Sigmoid colon (tissue), 7 donors: ENCODE results near the gene PDE4D. TPM values are rescaled to one million over a fixed set of nuclear protein-coding genes. Genes with fewer than 3 reads are reported as not detected.

Source experiments
- DNase-seq: peaks from one replicate; pipeline ENCODE4 v3.0.0-alpha.2; 2019
- H3K27ac ChIP-seq, 4 donors: fragments of 200-600 bp; sonication (generic); one replicate each; pipeline ENCODE4 v1.5.1; 2016 to 2019; ENCODE audit warnings: mild to moderate bottlenecking in 1 of 4
- H3K27me3 ChIP-seq, 3 donors: fragments of 200-600 bp; sonication (generic); one replicate each; pipeline ENCODE4 v1.5.1; 2019; ENCODE audit warnings: mild to moderate bottlenecking in 1 of 3
- H3K36me3 ChIP-seq, 4 donors: fragments of 200-600 bp; sonication (generic); one replicate each; pipeline ENCODE4 v1.5.1; 2016 to 2019
- H3K4me1 ChIP-seq, 4 donors: fragments of 200-600 bp; sonication (generic); one replicate each; pipeline ENCODE4 v1.5.1; 2017 to 2019
- H3K4me3 ChIP-seq, 4 donors: fragments of 200-600 bp; sonication (generic); one replicate each; pipeline ENCODE4 v1.5.1; 2017 to 2019; ENCODE audit warnings: mild to moderate bottlenecking in 2 of 4, moderate library complexity in 1 of 4
- H3K9me3 ChIP-seq, 4 donors: fragments of 200-600 bp in 3 of 4; sonication (generic) in 3 of 4; one replicate each; pipeline versions ENCODE4 v1.5.1 to v1.6.1; 2013 to 2019
- CTCF ChIP-seq, 4 experiments: fragments of 450-650 bp in 3 of 4; fragments of 200-600 bp in 1 of 4; IDR thresholded peaks; one replicate each; pipeline ENCODE4 v1.5.1; 2016 to 2019; ENCODE audit warnings: antibody characterized with exemption in 4 of 4, mild to moderate bottlenecking in 3 of 4, moderate library complexity in 2 of 4
- EP300 ChIP-seq, 4 donors: sonication (generic); formaldehyde crosslinking; IDR thresholded peaks; one replicate each; pipeline ENCODE4 v1.6.1; 2017; ENCODE audit warnings: antibody characterized with exemption in 4 of 4
- POLR2A ChIP-seq, 2 donors: fragments of 450-650 bp; IDR thresholded peaks; one replicate each; pipeline ENCODE4 v1.6.1; 2016; ENCODE audit warnings: antibody characterized with exemption in 2 of 2, mild to moderate bottlenecking in 2 of 2, moderate library complexity in 2 of 2
- POLR2AphosphoS5 ChIP-seq, 4 donors: sonication (generic); formaldehyde crosslinking; IDR thresholded peaks; one replicate each; pipeline ENCODE4 v1.6.1; 2017; ENCODE audit warnings: antibody characterized with exemption in 4 of 4
- WGBS, 2 donors: extraction: QIAGEN DNeasy Blood & Tissue Kit; methylation state at CpG; one replicate each; pipeline ENCODE4 v1.1.7; 2013; 5-methylcytosine and 5-hydroxymethylcytosine counted together
- intact Hi-C: fragments of 100-400 bp; cut with DNase I; formaldehyde crosslinking; loops from one replicate; pipeline ENCODE4 v1.15.1; 2023
- polyA plus RNA-seq, 3 donors: library from polyadenylated mRNA; stranded (reverse); fragments of 200-250 nt; gene quantifications; one replicate each; pipeline ENCODE4 v1.2.3, GENCODE V29; 2013
- total RNA-seq, 4 donors: library from RNA; depleted of rRNA; stranded (reverse); fragments of >200 nt; gene quantifications; one replicate each; pipeline ENCODE4 v1.1.0, GENCODE V29; 2016
- donor health status: healthy with polysubstance abuse.
- donor health status: Bipolar disorder and iron deficiency.
- donor health status: healthy.

The PDE4D gene
- total and polyA plus RNA-seq, 7 donors = 6.0 to 289 (median 169) TPM

GRCh38 chr5:59268756-59269415 is 624.6 kb downstream of the PDE4D start:
- H3K4me3 ChIP-seq = no peak overlapping the region
- H3K27me3 ChIP-seq = no peaks in the 10 kb centered on the region
- peak overlapping the region in 3 of 4 donors; percentile 87 to 90 (median 90) for H3K27ac ChIP-seq
- peaks cover 0 to 77% (median 35%) of the 10 kb centered on the region in 4 donors for H3K4me1 ChIP-seq
- intact Hi-C loops = no loop called here
- H3K36me3 ChIP-seq = no peaks in the 10 kb centered on the region
- DNase-seq = no peak
- H3K9me3 ChIP-seq = no peaks in the 10 kb centered on the region
- WGBS, 2 donors = 90 to 93% methylated on average over 4 of the region's 4 CpGs
- no peak for TF ChIP-seq EP300 (IDR thresholded peaks at IDR 0.05)
- TF ChIP-seq POLR2AphosphoS5 (IDR thresholded peaks at IDR 0.05) = no peak
- no peak for TF ChIP-seq POLR2A (IDR thresholded peaks at IDR 0.05)
- no peak for TF ChIP-seq CTCF (IDR thresholded peaks at IDR 0.05)

GRCh38 chr5:59267033-59267432 is 626.5 kb downstream of the PDE4D start:
- Histone ChIP-seq H3K36me3 (no peaks in the 10 kb centered on the region), H3K27ac (peak overlapping the region in 3 of 4 donors; percentile 58 to 90 (median 90)), H3K9me3 (no peaks in the 10 kb centered on the region), H3K27me3 (no peaks in the 10 kb centered on the region), H3K4me3 (no peak overlapping the region), H3K4me1 (peaks cover 0 to 95% (median 35%) of the 10 kb centered on the region in 4 donors)
- no peak for TF ChIP-seq POLR2AphosphoS5 (IDR thresholded peaks at IDR 0.05)
- no peak for TF ChIP-seq EP300 (IDR thresholded peaks at IDR 0.05)
- TF ChIP-seq CTCF (IDR thresholded peaks at IDR 0.05) = no peak
- no peak for TF ChIP-seq POLR2A (IDR thresholded peaks at IDR 0.05)
- intact Hi-C loops = no loop called here
- no peak for DNase-seq
- 35 to 48% methylated on average over 1 of the region's 1 CpG for WGBS, 2 donors

- TF ChIP-seq CTCF (IDR thresholded peaks at IDR 0.05) (no peak), POLR2A (IDR thresholded peaks at IDR 0.05) (no peak), EP300 (IDR thresholded peaks at IDR 0.05) (no peak), POLR2AphosphoS5 (IDR thresholded peaks at IDR 0.05) (no peak)
- Histone ChIP-seq H3K27ac (peak overlapping the region; percentile 58 to 90 (median 78)), H3K4me1 (peaks cover 0 to 97% (median 39%) of the 10 kb centered on the region in 4 donors), H3K4me3 (no peak overlapping the region), H3K27me3 (no peaks in the 10 kb centered on the region), H3K36me3 (no peaks in the 10 kb centered on the region), H3K9me3 (no peaks in the 10 kb centered on the region)
- no peak for DNase-seq
- 9 to 53% methylated on average over 3 of the region's 3 CpGs for WGBS, 2 donors
- intact Hi-C loops = no loop called here
These were observed 627.1 kb downstream of the PDE4D start for GRCh38 chr5:59266410-59266809.

- intact Hi-C loops = no loop called here
- no peaks in the 10 kb centered on the region for H3K36me3 ChIP-seq
- no peaks in the 10 kb centered on the region for H3K9me3 ChIP-seq
- WGBS, 2 donors = 76 to 82% methylated on average over 4 of the region's 4 CpGs
- H3K27ac ChIP-seq = peak overlapping the region; percentile 58 to 90 (median 78)
- peak overlapping the region in 1 of 4 donors; percentile 8 for H3K4me3 ChIP-seq
- no peak for DNase-seq
- H3K27me3 ChIP-seq = no peaks in the 10 kb centered on the region
- TF ChIP-seq EP300 (IDR thresholded peaks at IDR 0.05) (no peak), CTCF (IDR thresholded peaks at IDR 0.05) (no peak), POLR2AphosphoS5 (IDR thresholded peaks at IDR 0.05) (no peak), POLR2A (IDR thresholded peaks at IDR 0.05) (no peak)
- peaks cover 0 to 98% (median 45%) of the 10 kb centered on the region in 4 donors for H3K4me1 ChIP-seq
These were observed 628.8 kb downstream of the PDE4D start for GRCh38 chr5:59264639-59265245.
